Cerebellar cortex (tissue), 1 donor: Measurements from ENCODE around the gene PCYT1B.

ENCODE experiments used
- DNase-seq: peaks from one replicate; pipeline ENCODE4 v3.0.0-alpha.2; 2015; ENCODE audit warnings: low spot score

PCYT1B gene

DNA sequence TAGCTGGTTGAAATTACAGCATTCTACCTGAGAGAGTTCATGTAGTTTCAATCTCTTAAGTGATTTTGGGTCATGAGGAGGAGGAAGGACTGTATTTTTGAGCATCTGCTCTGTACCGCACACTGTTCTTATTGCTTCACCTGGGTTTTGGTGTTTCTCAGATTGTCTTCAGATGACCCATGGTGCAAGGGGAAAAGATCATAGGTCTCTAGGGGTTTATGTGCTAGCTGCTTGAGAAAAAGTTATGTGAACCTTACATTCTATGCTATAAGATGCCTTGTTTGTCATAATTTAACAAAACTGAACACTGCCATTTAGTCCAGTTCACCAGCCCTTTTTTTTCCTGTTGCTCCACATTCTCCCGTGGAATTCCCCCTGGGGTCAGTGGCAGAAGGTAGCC lies 121.7 kb downstream of the PCYT1B start:
- DNase-seq = no peak

DNA sequence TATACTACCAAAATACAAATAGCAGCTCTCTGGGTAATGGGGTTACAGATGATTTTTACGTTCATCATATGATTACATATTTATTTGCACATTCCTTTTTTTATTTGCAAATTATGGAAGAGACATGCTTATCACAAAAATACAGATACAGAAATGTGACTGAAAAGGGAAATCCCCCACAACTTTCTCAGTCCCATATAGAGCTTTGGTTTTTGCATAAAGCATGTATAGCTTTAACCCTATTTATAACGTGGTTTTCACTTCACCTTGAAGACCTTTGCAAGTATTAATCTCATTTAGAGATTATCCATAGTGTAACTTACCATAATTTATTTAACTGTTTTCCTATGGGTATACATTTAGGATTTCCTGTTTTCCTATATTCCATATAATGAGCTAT lies 126.7 kb downstream of the PCYT1B start:
- DNase-seq = no peak

DNA sequence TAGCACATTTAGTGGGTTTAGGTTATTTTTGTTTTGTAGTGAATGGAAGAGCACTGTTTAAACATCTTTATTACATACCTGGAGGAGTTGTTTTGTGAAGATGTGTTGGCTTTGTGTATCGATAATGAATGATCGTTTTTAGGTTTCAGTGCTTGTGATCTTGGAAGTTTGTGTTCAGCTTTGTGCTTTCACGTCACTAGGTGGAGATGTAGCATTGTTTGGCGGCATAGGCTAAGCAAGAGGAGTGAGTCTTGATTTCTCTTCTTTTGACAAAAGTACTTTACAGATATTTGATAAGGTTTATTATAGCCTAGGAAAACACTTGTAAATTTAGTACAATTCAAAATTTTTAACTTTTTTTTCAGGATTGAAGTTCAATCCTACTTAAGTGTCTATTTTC lies 131.7 kb downstream of the PCYT1B start:
- DNase-seq = peak; percentile 29

DNA sequence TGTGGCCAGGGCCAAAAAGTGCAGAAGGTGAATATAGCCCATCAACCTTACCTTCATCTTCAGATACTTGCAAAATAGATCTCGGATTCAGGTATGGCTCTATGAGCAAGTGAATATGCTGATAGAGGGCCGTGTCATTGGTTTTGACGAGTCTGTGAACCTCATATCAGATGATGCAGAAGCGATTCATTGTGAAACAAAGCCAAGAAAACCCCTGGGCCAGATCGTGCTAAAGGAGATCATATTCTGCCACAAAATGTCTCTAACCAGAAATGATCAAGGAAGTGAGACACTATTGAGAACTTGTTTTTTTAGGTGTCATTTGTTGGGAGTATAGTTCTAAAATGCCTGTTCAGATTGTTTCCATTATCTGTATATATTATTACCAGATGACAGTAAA lies 133.7 kb downstream of the PCYT1B start:
- DNase-seq = no peak

DNA sequence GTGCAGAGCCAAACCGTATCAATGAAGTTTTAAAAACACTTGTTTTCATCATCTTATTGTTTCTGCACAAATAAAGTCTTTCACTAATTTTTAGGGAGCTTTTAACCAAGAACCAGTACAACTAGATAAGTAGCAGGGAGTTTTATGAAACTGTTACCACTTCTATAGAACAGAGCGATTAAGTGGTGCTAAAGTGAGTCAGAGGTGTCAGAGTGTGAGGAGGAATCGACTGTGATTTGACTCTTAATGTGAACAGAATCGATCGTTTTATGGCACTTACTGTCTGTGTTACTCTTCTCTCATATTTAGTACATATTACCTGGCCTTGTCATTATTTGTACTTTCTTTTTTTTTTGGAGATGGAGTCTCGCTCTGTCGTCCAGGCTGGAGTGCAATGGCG lies 138.8 kb downstream of the PCYT1B start:
- DNase-seq = no peak
